PC-3 (cell line): Measurements from ENCODE around the gene TPR.

ENCODE experiments used
- CTCF ChIP-seq: fragments of 300-600 bp; sonication (generic); conservative IDR thresholded peaks from 2 replicates; pipeline ENCODE4 v1.5.1; 2017; ENCODE audit warnings: antibody characterized with exemption, low read depth, mild to moderate bottlenecking, low read length
- EZH2phosphoT487 ChIP-seq: fragments of 300-600 bp; sonication (generic); IDR thresholded peaks from 2 replicates; pipeline ENCODE4 v1.6.1; 2018; ENCODE audit warnings: mild to moderate bottlenecking, antibody characterized with exemption, low read length, borderline replicate concordance

DNA sequence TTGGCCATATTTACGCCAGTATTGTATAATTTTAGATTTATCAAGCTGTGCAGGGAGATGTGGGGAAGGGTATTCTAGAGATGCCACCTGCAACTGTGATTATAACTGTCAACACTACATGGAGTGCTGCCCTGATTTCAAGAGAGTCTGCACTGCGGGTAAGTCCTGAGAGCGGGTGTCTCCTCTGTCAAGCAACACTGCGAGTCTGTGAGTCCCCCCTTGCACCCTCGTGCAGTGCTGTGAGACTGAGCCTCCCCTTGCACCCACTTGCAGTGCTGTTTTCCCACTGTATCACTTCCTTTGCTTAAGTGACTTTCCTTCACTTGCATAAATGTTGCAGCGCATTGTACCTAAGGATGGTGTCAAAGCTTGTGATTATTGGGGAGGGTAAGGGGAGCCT is 75.0 kb downstream of the TPR start:
- TF ChIP-seq CTCF (no peak), EZH2phosphoT487 (no peak)
